Ishikawa (cell line): ENCODE data around the gene KNDC1.

Source experiments
- CREB1 ChIP-seq: IDR thresholded peaks from 2 replicates; pipeline ENCODE4 v1.6.1; 2012; ENCODE audit warnings: low read depth
- EGR1 ChIP-seq: IDR thresholded peaks from 2 replicates; pipeline ENCODE4 v1.6.1; 2012
- EP300 ChIP-seq: IDR thresholded peaks from 2 replicates; pipeline ENCODE4 v1.6.1; 2012; ENCODE audit warnings: borderline replicate concordance
- FOXM1 ChIP-seq: IDR thresholded peaks from 2 replicates; pipeline ENCODE4 v1.6.1; 2012; ENCODE audit warnings: low read depth, borderline replicate concordance
- MAX ChIP-seq: IDR thresholded peaks from 2 replicates; pipeline ENCODE4 v1.6.1; 2012
- RAD21 ChIP-seq: IDR thresholded peaks from 2 replicates; pipeline ENCODE4 v1.6.1; 2012; ENCODE audit warnings: low read depth
- REST ChIP-seq: IDR thresholded peaks from 2 replicates; pipeline ENCODE4 v1.6.1; 2012; ENCODE audit warnings: low read depth, mild to moderate bottlenecking
- USF1 ChIP-seq: IDR thresholded peaks from 2 replicates; pipeline ENCODE4 v1.6.1; 2012

GRCh38 chr10:133133471-133134231 is 26.4 kb upstream of the KNDC1 start:
- TF ChIP-seq MAX, result no peak
- no peak for TF ChIP-seq RAD21
- TF ChIP-seq EGR1, result no peak
- TF ChIP-seq FOXM1, result no peak
- no peak for TF ChIP-seq USF1
- no peak for TF ChIP-seq REST
- no peak for TF ChIP-seq EP300
- no peak for TF ChIP-seq CREB1
